Endodermal cell (in vitro differentiated cells): Measurements from ENCODE around the gene FAM221A. TPM values are rescaled to one million over a fixed set of nuclear protein-coding genes. Genes with fewer than 3 reads are reported as not detected.

Experiments used
- DNase-seq: peaks from one replicate; pipeline ENCODE4 v3.0.0-alpha.2; 2017
- H3K27ac ChIP-seq: 2 replicates; pipeline ENCODE4 v1.5.1; 2013; ENCODE audit warnings: mild to moderate bottlenecking, low read depth, low read length, moderate library complexity
- H3K27me3 ChIP-seq: 2 replicates; pipeline ENCODE4 v1.6.1; 2013; ENCODE audit warnings: mild to moderate bottlenecking, low read length, moderate library complexity; ENCODE audit not compliant: insufficient read depth, control insufficient read depth, poor library complexity, severe bottlenecking
- H3K36me3 ChIP-seq: 2 replicates; pipeline ENCODE4 v1.7.0; 2013; ENCODE audit warnings: mild to moderate bottlenecking, low read length, moderate library complexity; ENCODE audit not compliant: control insufficient read depth, insufficient read depth
- H3K4me1 ChIP-seq: one replicate; pipeline ENCODE4 v1.7.0; 2013; ENCODE audit warnings: low read length; ENCODE audit not compliant: control insufficient read depth, insufficient read depth
- H3K4me3 ChIP-seq: 2 replicates; pipeline ENCODE4 v1.5.1; 2013; ENCODE audit warnings: mild to moderate bottlenecking, low read length, moderate library complexity
- H3K9ac ChIP-seq: 2 replicates; pipeline ENCODE4 v1.6.1; 2013; ENCODE audit warnings: mild to moderate bottlenecking, low read length, moderate library complexity; ENCODE audit not compliant: poor library complexity, severe bottlenecking; ENCODE audit errors: extremely low read depth
- H3K9me3 ChIP-seq: 2 replicates; pipeline ENCODE4 v1.6.1; 2013; ENCODE audit warnings: mild to moderate bottlenecking, low read length, moderate library complexity; ENCODE audit not compliant: control insufficient read depth
- H3K27ac Mint-ChIP-seq: 2 replicates; pipeline ENCODE4 v1.8.0; 2020; ENCODE audit warnings: mixed read lengths
- H3K27me3 Mint-ChIP-seq: 2 replicates; pipeline ENCODE4 v1.8.0; 2021; ENCODE audit warnings: mild to moderate bottlenecking, mixed read lengths; ENCODE audit not compliant: insufficient read depth
- H3K36me3 Mint-ChIP-seq: 2 replicates; pipeline ENCODE4 v1.8.0; 2020; ENCODE audit warnings: low read depth, mixed read lengths
- H3K4me1 Mint-ChIP-seq: 2 replicates; pipeline ENCODE4 v1.8.0; 2020; ENCODE audit warnings: mixed read lengths
- H3K4me3 Mint-ChIP-seq: 2 replicates; pipeline ENCODE4 v1.8.0; 2020; ENCODE audit warnings: mild to moderate bottlenecking, moderate library complexity, mixed read lengths
- H3K9me3 Mint-ChIP-seq: 2 replicates; pipeline ENCODE4 v1.8.0; 2020; ENCODE audit warnings: mild to moderate bottlenecking, mixed read lengths
- WGBS, 2 experiments: methylation state at CpG; one replicate each; pipeline versions ENCODE4 v1.1.5 to v1.1.7; 2013; ENCODE audit warnings: missing lambda C conversion rate in 2 of 2, mixed read lengths in 1 of 2; ENCODE audit not compliant: insufficient coverage in 1 of 2, insufficient read length in 1 of 2; 5-methylcytosine and 5-hydroxymethylcytosine counted together
- total RNA-seq, 2 donors: library from RNA; stranded (reverse); fragmentation: NEBNext Ultra II Directional in 1 of 2; extraction: Animal tissue kit (Norgen Biotek cat#: 25700) in 1 of 2; gene quantifications; 2 replicates in 1 of 2; 3 replicates in 1 of 2; pipeline ENCODE4 v1.2.1, GENCODE V29; 2021
- TF ChIP-seq, protein P1 (sequence below): fragments of 200-600 bp; sonication (generic); conservative IDR thresholded peaks from 2 replicates; pipeline ENCODE4 v1.5.0; 2021; ENCODE audit warnings: antibody characterized with exemption, mild to moderate bottlenecking

Gene FAM221A
- total RNA-seq, 2 donors from 2014 or later: 16.2 to 20.8 TPM

DNA sequence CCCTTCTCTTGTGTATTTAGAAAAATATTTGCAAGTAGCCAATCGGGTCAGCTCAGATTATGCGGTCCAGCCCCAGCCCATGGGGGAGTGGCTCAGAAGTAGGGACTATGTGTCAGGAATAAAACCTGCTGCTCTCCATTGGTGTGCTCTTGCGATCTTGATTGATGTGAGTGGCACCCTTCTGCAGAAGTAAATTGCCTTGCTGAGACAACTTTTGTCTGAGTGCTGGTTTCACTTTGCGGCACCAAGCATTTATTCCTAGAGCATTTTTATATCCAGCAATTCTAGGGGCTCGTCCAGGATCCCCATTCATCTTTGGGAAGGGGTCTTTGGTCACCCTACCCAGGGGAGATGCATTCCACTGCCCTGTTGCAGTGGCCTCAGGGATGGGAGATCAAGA is 26.1 kb upstream of the FAM221A start:
- no peak overlapping the region for H3K4me3 Mint-ChIP-seq
- H3K9ac ChIP-seq: no peak overlapping the region
- H3K9me3 Mint-ChIP-seq: peaks cover 41% of the 10 kb centered on the region
- DNase-seq: no peak
- H3K4me3 ChIP-seq: peak overlapping the region; percentile 29
- H3K4me1 ChIP-seq: no peaks in the 10 kb centered on the region
- no peak overlapping the region for H3K27ac Mint-ChIP-seq
- H3K4me1 Mint-ChIP-seq: no peaks in the 10 kb centered on the region
- H3K27me3 Mint-ChIP-seq: no peaks in the 10 kb centered on the region
- 92 to 93% methylated on average over 5 of the region's 5 CpGs for WGBS, 2 experiments
- no peaks in the 10 kb centered on the region for H3K36me3 ChIP-seq
- H3K36me3 Mint-ChIP-seq: peaks cover 12% of the 10 kb centered on the region
- TF ChIP-seq, protein P1, sequence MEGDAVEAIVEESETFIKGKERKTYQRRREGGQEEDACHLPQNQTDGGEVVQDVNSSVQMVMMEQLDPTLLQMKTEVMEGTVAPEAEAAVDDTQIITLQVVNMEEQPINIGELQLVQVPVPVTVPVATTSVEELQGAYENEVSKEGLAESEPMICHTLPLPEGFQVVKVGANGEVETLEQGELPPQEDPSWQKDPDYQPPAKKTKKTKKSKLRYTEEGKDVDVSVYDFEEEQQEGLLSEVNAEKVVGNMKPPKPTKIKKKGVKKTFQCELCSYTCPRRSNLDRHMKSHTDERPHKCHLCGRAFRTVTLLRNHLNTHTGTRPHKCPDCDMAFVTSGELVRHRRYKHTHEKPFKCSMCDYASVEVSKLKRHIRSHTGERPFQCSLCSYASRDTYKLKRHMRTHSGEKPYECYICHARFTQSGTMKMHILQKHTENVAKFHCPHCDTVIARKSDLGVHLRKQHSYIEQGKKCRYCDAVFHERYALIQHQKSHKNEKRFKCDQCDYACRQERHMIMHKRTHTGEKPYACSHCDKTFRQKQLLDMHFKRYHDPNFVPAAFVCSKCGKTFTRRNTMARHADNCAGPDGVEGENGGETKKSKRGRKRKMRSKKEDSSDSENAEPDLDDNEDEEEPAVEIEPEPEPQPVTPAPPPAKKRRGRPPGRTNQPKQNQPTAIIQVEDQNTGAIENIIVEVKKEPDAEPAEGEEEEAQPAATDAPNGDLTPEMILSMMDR: no peak
- H3K27me3 ChIP-seq: no peaks in the 10 kb centered on the region
- H3K9me3 ChIP-seq: peaks cover 39% of the 10 kb centered on the region
- H3K27ac ChIP-seq: no peak overlapping the region

DNA sequence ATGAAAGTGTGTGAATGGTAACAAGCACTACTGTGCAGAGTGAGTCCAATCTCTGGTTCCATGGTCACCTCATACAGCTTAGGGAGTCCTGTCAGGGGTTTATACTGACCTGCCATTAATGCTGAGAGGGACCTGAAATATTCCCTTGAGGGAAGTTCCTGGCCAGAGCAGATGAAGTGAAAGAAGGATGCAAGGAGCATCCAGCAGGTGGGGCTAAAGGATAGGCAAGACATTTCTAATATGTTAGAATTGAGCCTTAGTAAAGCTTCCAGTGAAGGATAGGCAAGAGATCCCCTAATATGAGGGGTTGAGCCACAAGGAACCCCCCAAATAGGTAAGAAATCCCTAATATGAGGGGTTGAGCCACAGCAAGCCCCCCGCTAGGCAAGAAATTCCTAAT is 25.5 kb upstream of the FAM221A start:
- DNase-seq: peak; percentile 88
- peak overlapping the region; percentile 29 for H3K4me3 ChIP-seq
- Mint-ChIP-seq H3K36me3 (peaks cover 12% of the 10 kb centered on the region), H3K4me1 (no peaks in the 10 kb centered on the region), H3K9me3 (peaks cover 44% of the 10 kb centered on the region), H3K27ac (no peak overlapping the region), H3K27me3 (no peaks in the 10 kb centered on the region), H3K4me3 (no peak overlapping the region)
- no peaks in the 10 kb centered on the region for H3K36me3 ChIP-seq
- no peaks in the 10 kb centered on the region for H3K27me3 ChIP-seq
- no peak overlapping the region for H3K9ac ChIP-seq
- 9% methylated on average over 1 of the region's 1 CpG; no CpG with 5 or more reads in 1 of the 2 experiments for WGBS, 2 experiments
- no peak overlapping the region for H3K27ac ChIP-seq
- H3K9me3 ChIP-seq: peaks cover 41% of the 10 kb centered on the region
- no peaks in the 10 kb centered on the region for H3K4me1 ChIP-seq
- TF ChIP-seq, protein P1: peak; percentile 78

DNA sequence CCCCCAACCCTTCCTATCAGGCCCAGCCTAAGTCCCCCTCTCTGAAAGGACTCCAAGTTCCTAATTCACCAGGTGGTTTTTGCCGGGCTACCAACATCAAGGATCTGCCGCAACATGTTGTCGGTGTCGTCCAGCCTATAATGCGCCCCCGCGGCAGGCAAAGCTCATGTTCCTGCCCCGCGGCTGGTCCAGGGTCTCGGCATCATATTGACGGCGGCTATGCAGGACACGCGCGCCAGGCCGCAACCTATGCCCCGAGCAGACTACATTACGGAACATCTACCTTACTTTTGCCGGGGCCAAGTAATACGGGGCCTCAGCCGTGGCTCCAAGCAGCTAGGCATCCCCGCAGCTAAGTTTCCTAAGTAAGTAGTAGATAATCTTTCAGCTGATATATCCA is 24.6 kb upstream of the FAM221A start:
- Mint-ChIP-seq H3K27me3 (no peaks in the 10 kb centered on the region), H3K27ac (no peak overlapping the region), H3K36me3 (peaks cover 12% of the 10 kb centered on the region), H3K4me3 (no peak overlapping the region), H3K4me1 (no peaks in the 10 kb centered on the region), H3K9me3 (peaks cover 46% of the 10 kb centered on the region)
- Histone ChIP-seq H3K36me3 (no peaks in the 10 kb centered on the region), H3K4me1 (no peaks in the 10 kb centered on the region), H3K27ac (no peak overlapping the region), H3K4me3 (no peak overlapping the region), H3K27me3 (no peaks in the 10 kb centered on the region), H3K9ac (no peak overlapping the region), H3K9me3 (peaks cover 43% of the 10 kb centered on the region)
- 96 to 99% methylated on average over 11 to 22 of the region's 22 CpGs for WGBS, 2 experiments
- DNase-seq: no peak
- TF ChIP-seq, protein P1: no peak
